H1 (cell line): ENCODE measurements around the gene CDH26. TPM values are rescaled to one million over a fixed set of nuclear protein-coding genes. Genes with fewer than 3 reads are reported as not detected.

Source experiments
- CTCF ChIA-PET: fragments of 300-600 bp; sonication (Branson Sonifier 250); formaldehyde crosslinking; loops from one replicate; lab custom pipeline; 2021; ENCODE audit not compliant: partially characterized antibody; lab: Charles Lee
- POLR2A ChIA-PET: fragments of 300-600 bp; sonication (Branson Sonifier 250); formaldehyde crosslinking; loops from one replicate; lab custom pipeline; 2021; ENCODE audit warnings: inconsistent platforms; ENCODE audit not compliant: partially characterized antibody; lab: Charles Lee
- DNase-seq, 2 experiments: peaks; one replicate each; pipeline versions ENCODE4 v3.0.0 to v3.0.0-alpha.2; 2010 to 2022; ENCODE audit warnings: low spot score in 2 of 2, low read depth in 1 of 2, mixed read lengths in 1 of 2
- FAIRE-seq: peaks from 2 replicates; lab custom pipeline; 2011; peaks lifted over from hg19 to GRCh38; lab: Jason Lieb, UNC
- H2AFZ ChIP-seq: 2 replicates; pipeline ENCODE4 v1.8.1; 2012; ENCODE audit warnings: low read length, inconsistent platforms
- H2AK5ac ChIP-seq: 2 replicates; pipeline ENCODE4 v1.6.1; 2013; ENCODE audit warnings: low read depth, low read length
- H2BK120ac ChIP-seq: replicated peaks from 2 replicates; pipeline ENCODE3; 2013; ENCODE audit warnings: low read depth, low read length, inconsistent platforms
- H2BK12ac ChIP-seq: 2 replicates; pipeline ENCODE4 v1.6.1; 2013; ENCODE audit warnings: low read depth, low read length
- H2BK15ac ChIP-seq: 2 replicates; pipeline ENCODE4 v1.6.1; 2013; ENCODE audit warnings: low read length
- H2BK20ac ChIP-seq: 2 replicates; pipeline ENCODE4 v1.6.1; 2013; ENCODE audit warnings: low read length
- H2BK5ac ChIP-seq: 2 replicates; pipeline ENCODE4 v1.6.1; 2013; ENCODE audit warnings: low read depth, low read length
- H3K14ac ChIP-seq: 2 replicates; pipeline ENCODE4 v1.6.1; 2013; ENCODE audit warnings: inconsistent platforms; ENCODE audit not compliant: insufficient read length
- H3K18ac ChIP-seq: 2 replicates; pipeline ENCODE4 v1.6.1; 2013; ENCODE audit warnings: low read length; ENCODE audit errors: extremely low read depth
- H3K23ac ChIP-seq: 2 replicates; pipeline ENCODE4 v1.6.1; 2013; ENCODE audit warnings: inconsistent platforms; ENCODE audit not compliant: insufficient read length
- H3K23me2 ChIP-seq: 2 replicates; pipeline ENCODE4 v1.6.1; 2013; ENCODE audit warnings: low read depth, low read length
- H3K27ac ChIP-seq: 2 replicates; pipeline ENCODE4 v1.6.1; 2011; ENCODE audit warnings: low read depth, low read length, inconsistent platforms
- H3K27me3 ChIP-seq, 4 experiments: replicated peaks in 1 of 4; 1 replicate in 1 of 4; 2 replicates in 3 of 4; pipeline versions ENCODE4 v1.6.1 to v1.8.1; 2011 to 2013; ENCODE audit warnings: low read length in 3 of 4, mild to moderate bottlenecking in 3 of 4, inconsistent platforms in 2 of 4, mixed read lengths in 2 of 4, moderate library complexity in 1 of 4; ENCODE audit not compliant: control insufficient read depth in 3 of 4, insufficient read depth in 3 of 4; ENCODE audit errors: extremely low read depth in 1 of 4
- H3K36me3 ChIP-seq, 4 experiments: 2 replicates each; pipeline versions ENCODE4 v1.6.1 to v1.8.1; 2011 to 2013; ENCODE audit warnings: mild to moderate bottlenecking in 4 of 4, low read length in 3 of 4, moderate library complexity in 2 of 4, control low read depth in 1 of 4, inconsistent platforms in 1 of 4; ENCODE audit not compliant: insufficient read depth in 4 of 4, control insufficient read depth in 2 of 4
- H3K4ac ChIP-seq: replicated peaks from 2 replicates; pipeline ENCODE3; 2013; ENCODE audit warnings: low read length, low read depth, mixed read lengths, inconsistent platforms; ENCODE audit not compliant: insufficient read length
- H3K4me1 ChIP-seq, 4 experiments: replicated peaks in 1 of 4; 1 replicate in 1 of 4; 2 replicates in 3 of 4; pipeline versions ENCODE4 v1.6.1 to v1.8.1; 2011 to 2013; ENCODE audit warnings: low read length in 3 of 4, inconsistent platforms in 2 of 4, mixed read lengths in 1 of 4; ENCODE audit not compliant: insufficient read depth in 4 of 4, control insufficient read depth in 3 of 4
- H3K4me2 ChIP-seq, 2 experiments: 2 replicates each; pipeline versions ENCODE4 v1.6.1 to v1.8.1; 2011 to 2013; ENCODE audit warnings: low read depth in 2 of 2, low read length in 2 of 2, control low read depth in 1 of 2, inconsistent platforms in 1 of 2, mild to moderate bottlenecking in 1 of 2; ENCODE audit not compliant: insufficient read depth in 1 of 2
- H3K4me3 ChIP-seq, 4 experiments: fragments of 200-600, 300-600 bp in 1 of 4; sonication (generic), shearing (Covaris generic), sonication (Bioruptor Twin) in 1 of 4; 2 replicates each; pipeline versions ENCODE4 v1.5.1 to v1.8.1; 2011 to 2016; ENCODE audit warnings: low read length in 4 of 4, low read depth in 3 of 4, control low read depth in 2 of 4, inconsistent platforms in 2 of 4, mild to moderate bottlenecking in 2 of 4, mixed read lengths in 1 of 4, moderate library complexity in 1 of 4; ENCODE audit not compliant: insufficient read depth in 2 of 4; ENCODE audit errors: extremely low read depth in 1 of 4
- H3K56ac ChIP-seq: replicated peaks from 2 replicates; pipeline ENCODE3; 2013; ENCODE audit warnings: low read depth, mild to moderate bottlenecking, mixed read lengths, low read length, inconsistent platforms; ENCODE audit not compliant: insufficient read length
- H3K79me1 ChIP-seq: 2 replicates; pipeline ENCODE4 v1.6.1; 2013; ENCODE audit warnings: low read depth, low read length, control low read depth
- H3K79me2 ChIP-seq, 2 experiments: 2 replicates each; pipeline versions ENCODE4 v1.6.1 to v1.8.1; 2012 to 2013; ENCODE audit warnings: low read length in 2 of 2, mild to moderate bottlenecking in 2 of 2, inconsistent platforms in 1 of 2; ENCODE audit not compliant: insufficient read depth in 2 of 2, control insufficient read depth in 1 of 2
- H3K9ac ChIP-seq, 4 experiments: replicated peaks in 1 of 4; 1 replicate in 1 of 4; 2 replicates in 3 of 4; pipeline versions ENCODE4 v1.6.1 to v1.8.1; 2011 to 2013; ENCODE audit warnings: low read depth in 3 of 4, low read length in 3 of 4, control low read depth in 2 of 4, mild to moderate bottlenecking in 2 of 4, moderate library complexity in 2 of 4, inconsistent platforms in 1 of 4; ENCODE audit errors: extremely low read depth in 1 of 4
- H3K9me3 ChIP-seq, 2 experiments: 2 replicates each; pipeline versions ENCODE4 v1.6.1 to v1.8.1; 2012 to 2013; ENCODE audit warnings: mild to moderate bottlenecking in 2 of 2, moderate library complexity in 2 of 2, control low read depth in 1 of 2, inconsistent platforms in 1 of 2, low read depth in 1 of 2, low read length in 1 of 2, mixed read lengths in 1 of 2; ENCODE audit not compliant: insufficient read depth in 2 of 2
- H4K20me1 ChIP-seq, 2 experiments: replicated peaks in 1 of 2; 2 replicates each; pipeline versions ENCODE3 to v1.8.1; 2011 to 2013; ENCODE audit warnings: inconsistent platforms in 2 of 2, low read length in 2 of 2, mild to moderate bottlenecking in 1 of 2; ENCODE audit not compliant: insufficient read depth in 2 of 2, control insufficient read depth in 1 of 2
- H4K5ac ChIP-seq: 2 replicates; pipeline ENCODE4 v1.6.1; 2013; ENCODE audit warnings: low read length, low read depth, mixed read lengths, inconsistent platforms; ENCODE audit not compliant: insufficient read length
- H4K8ac ChIP-seq: 2 replicates; pipeline ENCODE4 v1.8.0; 2013; ENCODE audit warnings: mild to moderate bottlenecking, moderate library complexity, low read length, inconsistent platforms; ENCODE audit not compliant: insufficient read depth; ENCODE audit errors: extremely low read depth
- H4K91ac ChIP-seq: replicated peaks from 2 replicates; pipeline ENCODE3; 2013; ENCODE audit warnings: low read length, mixed read lengths, inconsistent platforms; ENCODE audit not compliant: insufficient read length
- BACH1 ChIP-seq: IDR thresholded peaks from 2 replicates; pipeline ENCODE4 v1.6.1; 2012; ENCODE audit warnings: low read length, improper control_type of control experiment
- CEBPB ChIP-seq: IDR thresholded peaks from 2 replicates; pipeline ENCODE4 v1.6.1; 2012; ENCODE audit warnings: low read depth, low read length
- EGR1 ChIP-seq: IDR thresholded peaks from 2 replicates; pipeline ENCODE4 v1.6.1; 2011; ENCODE audit warnings: low read depth, low read length, borderline replicate concordance
- JUN ChIP-seq: IDR thresholded peaks from 2 replicates; pipeline ENCODE4 v1.6.1; 2011; ENCODE audit warnings: low read depth, mild to moderate bottlenecking, improper control_type of control experiment, low read length
- KDM5A ChIP-seq: fragments of 200-600 bp; IDR thresholded peaks from 2 replicates; pipeline ENCODE4 v1.7.1; 2012; ENCODE audit warnings: mild to moderate bottlenecking, low read length, inconsistent platforms, mixed read lengths
- RAD21 ChIP-seq, 2 experiments: IDR thresholded peaks in 1 of 2; conservative IDR thresholded peaks in 1 of 2; 2 replicates each; pipeline ENCODE4 v1.6.1; 2011; ENCODE audit warnings: low read depth in 2 of 2, low read length in 2 of 2, improper control_type of control experiment in 1 of 2, inconsistent platforms in 1 of 2, mild to moderate bottlenecking in 1 of 2, moderate library complexity in 1 of 2
- RXRA ChIP-seq: IDR thresholded peaks from 2 replicates; pipeline ENCODE4 v1.6.1; 2011; ENCODE audit warnings: low read depth, mild to moderate bottlenecking, low read length, moderate library complexity; ENCODE audit not compliant: insufficient read depth
- SUZ12 ChIP-seq: fragments of 200-600 bp; sonication (generic); IDR thresholded peaks from 2 replicates; pipeline ENCODE4 v1.6.1; 2012; ENCODE audit warnings: mild to moderate bottlenecking, inconsistent platforms, low read length, moderate library complexity, mixed read lengths
- TAF1 ChIP-seq: IDR thresholded peaks from 2 replicates; pipeline ENCODE4 v1.6.1; 2011; ENCODE audit warnings: mild to moderate bottlenecking, low read depth, low read length
- WGBS, 2 experiments: shearing (Covaris generic) in 1 of 2; methylation state at CpG; one replicate each; pipeline versions ENCODE4 v1.1.6 to v1.1.7; 2013 to 2015; ENCODE audit warnings: low lambda C conversion rate in 2 of 2, mixed read lengths in 2 of 2, inconsistent platforms in 1 of 2, low coverage in 1 of 2, missing lambda C conversion rate in 1 of 2; ENCODE audit not compliant: insufficient replicate concordance in 2 of 2, insufficient coverage in 1 of 2, insufficient read length in 1 of 2; ENCODE audit errors: extremely low coverage in 1 of 2, missing lambda C conversion rate in 1 of 2; 5-methylcytosine and 5-hydroxymethylcytosine counted together
- polyA plus RNA-seq, 7 experiments: library from polyadenylated mRNA; depleted of rRNA in 3 of 7; stranded (reverse) in 5 of 7; unstranded in 2 of 7; fragments of >200 nt in 5 of 7; fragments of 200-250 nt in 2 of 7; gene quantifications; 1 replicate in 5 of 7; 2 replicates in 1 of 7; 4 replicates in 1 of 7; pipeline versions ENCODE4 v1.2.1 to v1.2.3, GENCODE V29; 2011 to 2013; ENCODE audit warnings: missing spikeins in 2 of 7, mixed read lengths in 2 of 7
- total RNA-seq: library from RNA; stranded (reverse); fragmentation: NEBNext Ultra II Directional; extraction: Animal tissue kit (Norgen Biotek cat#: 25700); gene quantifications from 2 replicates; pipeline ENCODE4 v1.2.1, GENCODE V29; 2021

Gene CDH26
- total and polyA plus RNA-seq, 2 of the 8 experiments (the other 6 are each of a cell fraction or from before 2014, with no cell fraction given), result 1.5 to 1.7 TPM

- Histone ChIP-seq H2BK15ac (no peak overlapping the region), H2AFZ (no peak overlapping the region), H4K8ac (no peak overlapping the region), H3K27me3 (peaks cover 0 to 4% (median 0%) of the 10 kb centered on the region in 4 experiments; a peak in 1 of 7 replicates), H2BK120ac (no peak overlapping the region), H3K27ac (no peak overlapping the region), H3K4ac (no peak overlapping the region), H4K5ac (no peak overlapping the region), H3K18ac (no peak overlapping the region), H4K91ac (no peak overlapping the region), H2AK5ac (no peak overlapping the region), H3K4me1 (0 out of 7 replicates have a peak, but pooled peaks cover 0 to 2% (median 0%) of the 10 kb centered on the region in 4 experiments), H3K4me3 (no peak overlapping the region), H2BK5ac (no peak overlapping the region), H3K4me2 (no peak overlapping the region), H2BK20ac (no peak overlapping the region), H3K23ac (no peak overlapping the region), H3K79me1 (no peaks in the 10 kb centered on the region), H3K9ac (no peak overlapping the region), H3K9me3 (no peaks in the 10 kb centered on the region), H3K79me2 (no peaks in the 10 kb centered on the region), H3K36me3 (no peaks in the 10 kb centered on the region), H2BK12ac (no peak overlapping the region), H3K14ac (no peak overlapping the region), H4K20me1 (no peaks in the 10 kb centered on the region), H3K23me2 (no peaks in the 10 kb centered on the region), H3K56ac (no peak overlapping the region)
- 67% methylated on average over 1 of the region's 1 CpG; no CpG with 5 or more reads in 1 of the 2 experiments for WGBS, 2 experiments
- FAIRE-seq, result no peak
- no peak for DNase-seq
- CTCF ChIA-PET, result interaction anchor here (0.7 to 1.8 kb wide), 5 partner anchors 8 to 69 kb away, joined by 3 to 11 read pairs (median 4); no protein-coding TSS in a partner anchor
- TF ChIP-seq CEBPB, result no peak
- no peak for TF ChIP-seq SUZ12
- no peak for TF ChIP-seq TAF1
- TF ChIP-seq RAD21 (IDR thresholded peaks at IDR 0.05 in 1 of 2, conservative IDR thresholded peaks at IDR 0.05 in 1 of 2; ENCODE audit: low read depth in 2 of 2, low read length in 2 of 2), result no peak
- TF ChIP-seq KDM5A, result no peak
- no peak for TF ChIP-seq BACH1
- no peak for TF ChIP-seq JUN
- TF ChIP-seq RXRA, result no peak
- TF ChIP-seq EGR1, result no peak
- POLR2A ChIA-PET, result no interaction called here
Measured at GRCh38 chr20:60022849-60023248, 64.6 kb downstream of the CDH26 start.
